Heart right ventricle (tissue), 16 donors: ENCODE measurements around the gene GRPEL1. TPM values are rescaled to one million over a fixed set of nuclear protein-coding genes. Genes with fewer than 3 reads are reported as not detected.

ENCODE experiments used
- ATAC-seq, 8 donors: fragments of 200-7000 bp; cut with Tn5 transposase; one replicate each; pipeline ENCODE4 v1.9.1; 2020; ENCODE audit warnings: mild to moderate bottlenecking in 8 of 8, moderate library complexity in 8 of 8, moderate number of reproducible peaks in 1 of 8
- DNase-seq, 2 donors: peaks; one replicate each; pipeline ENCODE4 v3.0.0-alpha.2; 2020
- H3K27ac ChIP-seq, 10 donors: fragments of 200-600 bp; sonication (generic) in 2 of 10; one replicate each; pipeline versions ENCODE4 v1.5.0 to v1.8.0; 2020 to 2022; ENCODE audit warnings: mild to moderate bottlenecking in 3 of 10
- H3K27me3 ChIP-seq, 7 donors: fragments of 200-600 bp; one replicate each; pipeline ENCODE4 v1.8.0; 2021 to 2022; ENCODE audit warnings: mild to moderate bottlenecking in 2 of 7
- H3K36me3 ChIP-seq, 9 donors: fragments of 200-600 bp; sonication (generic) in 1 of 9; one replicate each; pipeline versions ENCODE4 v1.5.0 to v1.8.0; 2020 to 2022; ENCODE audit warnings: mild to moderate bottlenecking in 2 of 9
- H3K4me1 ChIP-seq, 9 donors: fragments of 200-600 bp; sonication (generic) in 1 of 9; one replicate each; pipeline versions ENCODE4 v1.5.0 to v1.8.0; 2020 to 2022; ENCODE audit warnings: mild to moderate bottlenecking in 4 of 9
- H3K4me3 ChIP-seq, 10 donors: fragments of 200-600 bp; sonication (generic) in 2 of 10; one replicate each; pipeline versions ENCODE4 v1.5.0 to v1.8.0; 2020 to 2022; ENCODE audit warnings: mild to moderate bottlenecking in 7 of 10, moderate library complexity in 2 of 10
- H3K9me3 ChIP-seq, 11 donors: fragments of 200-600 bp in 10 of 11; sonication (generic) in 2 of 11; one replicate each; pipeline versions ENCODE4 v1.5.0 to v1.8.0; 2013 to 2022; ENCODE audit warnings: mild to moderate bottlenecking in 2 of 11, control low read depth in 1 of 11, moderate library complexity in 1 of 11
- CTCF ChIP-seq, 9 donors: fragments of 200-600 bp; sonication (generic) in 2 of 9; IDR thresholded peaks; one replicate each; pipeline versions ENCODE4 v1.5.0 to v1.8.0; 2021 to 2022; ENCODE audit warnings: antibody characterized with exemption in 9 of 9, mild to moderate bottlenecking in 5 of 9, moderate library complexity in 1 of 9
- WGBS, 2 donors: extraction: QIAGEN DNeasy Blood & Tissue Kit; methylation state at CpG; one replicate each; pipeline ENCODE4 v1.1.7; 2013; ENCODE audit warnings: inconsistent platforms in 1 of 2; 5-methylcytosine and 5-hydroxymethylcytosine counted together
- intact Hi-C, 10 donors: fragments of 100-400 bp; cut with DNase I; formaldehyde crosslinking; loops; one replicate each; pipeline versions ENCODE4 v1.11.1 to v1.14.2; 2022
- polyA plus RNA-seq, 2 donors: library from polyadenylated mRNA; stranded (reverse); fragments of 200-250 nt; gene quantifications; one replicate each; pipeline ENCODE4 v1.2.3, GENCODE V29; 2013
- total RNA-seq, 10 donors: library from RNA; stranded (reverse); fragmentation: NEBNext Ultra II Directional in 3 of 10; extraction: Animal tissue kit (Norgen Biotek cat#: 25700) in 3 of 10; gene quantifications; one replicate each; pipeline versions ENCODE4 v1.2.1 to v1.2.4, GENCODE V29; 2021 to 2023
- donor health status: Arrhythmogenic right ventricular cardiomyopathy.
- donor health status: ischemic (EF 13 %, LVEDD 7.1; RV severe dilation, severe dysfunction).
- donor health status: healthy with polysubstance abuse.
- donor health status: DM: no; HTN: yes; CAD: no.
- donor health status: DM: no; HTN: no; CAD: no.
- donor health status: ischemic (EF 25% LVEDD 6.9; RV normal size, moderate dysfunction).
- donor health status: ischemic (EF 25% LVEDD 5.7; RV mildly dilated, moderate dysfunction).
- donor health status: healthy.
- donor health status: DM: yes; HTN: yes; CAD: no.
- donor health status: Ischemic cardiomyopathy.
- donor health status: ischemic (EF 35%, LVEDD 5.7; RV mildly dilated, moderate dysfunction).
- donor health status: nonischemic (EF 11% LVEDD 7.7; RV severe dilation, severe dysfunction).
- donor health status: DM: yes; HTN: yes; CAD: no.
- donor health status: PGD.
- donor health status: ischemic (EF 29% LVEDD 5.4; RV normal size, mild dysfunction).
- donor health status: nonischemic (EF 23%, LVEDD 6.1; RV moderate dilation, normal function).

GRPEL1 gene
- total and polyA plus RNA-seq, 12 donors = 38.7 to 83.3 (median 55.8) TPM

GRCh38 chr4:7050481-7051143, 17.3 kb downstream of the GRPEL1 start:
- TF ChIP-seq CTCF (IDR thresholded peaks at IDR 0.05) = no peak
- H3K27me3 ChIP-seq = no peaks in the 10 kb centered on the region
- DNase-seq = no peak
- WGBS, 2 donors = 65 to 75% methylated on average over 36 of the region's 36 CpGs
- intact Hi-C loops = no loop called here
- H3K4me3 ChIP-seq = no peak overlapping the region
- peaks cover 0 to 46% (median 14%) of the 10 kb centered on the region in 9 donors for H3K36me3 ChIP-seq
- H3K27ac ChIP-seq = peak overlapping the region in 2 of 10 donors; percentile 21 to 55
- H3K9me3 ChIP-seq = no peaks in the 10 kb centered on the region
- peaks cover 14 to 78% (median 67%) of the 10 kb centered on the region in 9 donors for H3K4me1 ChIP-seq
- peak in 6 of 8 donors; percentile 11 to 43 (median 24) for ATAC-seq

DNA sequence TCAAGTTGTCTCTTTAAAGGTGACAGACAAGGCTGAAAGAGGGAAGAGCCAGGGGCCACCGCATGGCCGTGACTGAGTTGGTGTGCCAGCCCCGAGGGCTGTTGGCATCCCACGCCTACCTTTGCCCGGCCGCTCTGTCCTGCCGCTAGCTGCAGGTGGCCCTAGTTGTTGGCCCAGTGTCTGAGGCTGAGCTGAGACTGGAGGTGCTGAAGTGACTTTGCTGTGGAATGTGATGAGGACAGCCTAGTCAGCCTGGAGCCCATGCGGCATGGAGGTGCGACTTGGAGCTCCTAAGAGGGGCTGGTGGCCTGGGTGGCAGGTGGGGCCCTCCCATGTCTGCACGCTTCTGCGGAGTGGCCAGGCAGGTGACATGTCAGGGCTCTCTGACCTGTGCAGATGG, 18.1 kb downstream of the GRPEL1 start:
- no peak for TF ChIP-seq CTCF (IDR thresholded peaks at IDR 0.05)
- H3K27ac ChIP-seq = peak overlapping the region in 2 of 10 donors; percentile 21 to 55
- intact Hi-C loops = loop anchor here in 4 of 10 donors (10.0 kb wide), 2 partner anchors 65 to 335 kb away; partner anchors contain the start of gene BLOC1S4 (in 2 of the 4)
- H3K4me3 ChIP-seq = no peak overlapping the region
- peaks cover 20 to 87% (median 76%) of the 10 kb centered on the region in 9 donors for H3K4me1 ChIP-seq
- ATAC-seq (peak in 1 of 8 donors; percentile 7), DNase-seq (no peak)
- 65 to 77% methylated on average over 11 of the region's 11 CpGs for WGBS, 2 donors
- H3K36me3 ChIP-seq = peaks cover 0 to 38% (median 8%) of the 10 kb centered on the region in 9 donors
- H3K27me3 ChIP-seq = no peaks in the 10 kb centered on the region
- no peaks in the 10 kb centered on the region for H3K9me3 ChIP-seq

DNA sequence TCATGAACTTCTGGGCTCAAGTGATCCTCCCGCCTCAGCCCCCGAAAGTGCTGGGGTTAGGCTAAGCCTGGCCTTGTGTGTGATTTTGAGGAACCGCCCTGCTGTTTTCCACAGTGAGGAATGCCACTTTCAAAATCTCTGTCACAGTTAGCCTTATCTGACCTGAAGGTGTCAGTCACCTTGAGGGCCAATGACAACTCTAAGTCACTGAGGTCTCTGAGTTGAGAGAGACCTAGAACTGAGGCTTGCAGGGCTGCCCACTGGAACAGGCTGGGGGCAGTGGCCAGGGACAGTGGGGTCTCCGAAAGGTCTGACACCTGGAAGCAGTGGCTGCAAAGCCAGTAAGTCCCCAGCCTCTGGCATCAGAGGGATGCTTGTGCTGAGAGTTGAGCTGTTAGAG, 18.6 kb downstream of the GRPEL1 start:
- intact Hi-C loops = loop anchor here in 4 of 10 donors (10.0 kb wide), 2 partner anchors 64 to 334 kb away; partner anchors contain the start of gene BLOC1S4 (in 2 of the 4)
- ATAC-seq (no peak), DNase-seq (no peak)
- 74 to 93% methylated on average over 4 of the region's 4 CpGs for WGBS, 2 donors
- H3K36me3 ChIP-seq = peaks cover 0 to 33% (median 3%) of the 10 kb centered on the region in 9 donors
- H3K27ac ChIP-seq = peak overlapping the region in 2 of 10 donors; percentile 21 to 55
- no peaks in the 10 kb centered on the region for H3K27me3 ChIP-seq
- H3K4me3 ChIP-seq = no peak overlapping the region
- no peak for TF ChIP-seq CTCF (IDR thresholded peaks at IDR 0.05)
- no peaks in the 10 kb centered on the region for H3K9me3 ChIP-seq
- H3K4me1 ChIP-seq = peaks cover 23 to 92% (median 79%) of the 10 kb centered on the region in 9 donors

DNA sequence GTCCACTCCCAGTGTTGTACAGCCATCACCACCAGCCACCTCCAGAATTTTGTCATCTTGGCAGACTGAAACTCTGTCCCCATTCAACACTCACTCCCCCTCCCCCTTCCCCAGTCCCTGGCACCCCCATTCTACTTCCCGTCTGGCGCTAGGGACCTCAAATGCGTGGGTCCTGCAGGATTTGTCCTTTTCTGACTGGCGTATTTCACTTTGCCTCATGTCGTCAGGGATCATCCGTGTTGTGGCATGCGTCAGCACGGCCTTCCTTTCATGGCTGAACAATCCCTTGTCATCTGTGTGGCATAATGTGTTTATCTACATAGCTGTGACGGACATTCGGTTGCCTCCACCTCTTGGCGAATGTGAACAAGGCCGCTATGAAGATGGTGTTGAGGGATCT, 19.2 kb downstream of the GRPEL1 start:
- Histone ChIP-seq H3K4me3 (no peak overlapping the region), H3K27ac (no peak overlapping the region), H3K4me1 (peaks cover 23 to 90% (median 79%) of the 10 kb centered on the region in 9 donors), H3K36me3 (peaks cover 0 to 27% (median under 1%) of the 10 kb centered on the region in 9 donors), H3K9me3 (no peaks in the 10 kb centered on the region), H3K27me3 (no peaks in the 10 kb centered on the region)
- intact Hi-C loops = loop anchor here in 4 of 10 donors (10.0 kb wide), 2 partner anchors 64 to 334 kb away; partner anchors contain the start of gene BLOC1S4 (in 2 of the 4)
- DNase-seq (no peak), ATAC-seq (no peak)
- WGBS, 2 donors = 86 to 92% methylated on average over 12 of the region's 12 CpGs
- TF ChIP-seq CTCF (IDR thresholded peaks at IDR 0.05) = no peak
